Vagina (tissue), 2 donors: ENCODE measurements around the gene VENTX.

ENCODE experiments used
- CTCF ChIP-seq, 3 experiments: fragments of 450-650 bp in 2 of 3; fragments of 200-600 bp in 1 of 3; sonication (generic) in 1 of 3; IDR thresholded peaks; one replicate each; pipeline ENCODE4 v1.5.1; 2017 to 2019; ENCODE audit warnings: antibody characterized with exemption in 3 of 3, mild to moderate bottlenecking in 2 of 3, moderate library complexity in 2 of 3
- POLR2AphosphoS5 ChIP-seq, 2 donors: sonication (generic); formaldehyde crosslinking; IDR thresholded peaks; one replicate each; pipeline ENCODE4 v1.9.0; 2017; ENCODE audit warnings: antibody characterized with exemption in 2 of 2, mild to moderate bottlenecking in 2 of 2, low read depth in 1 of 2; ENCODE audit not compliant: insufficient read depth in 1 of 2

GRCh38 chr10:133279326-133280226, 41.9 kb downstream of the VENTX start:
- TF ChIP-seq CTCF (IDR thresholded peaks at IDR 0.05) (no peak), POLR2AphosphoS5 (IDR thresholded peaks at IDR 0.05; ENCODE audit: insufficient read depth in 1 of 2, low read depth in 1 of 2) (no peak)
